Adrenal gland (tissue), 5 donors: ENCODE measurements around the gene STRADA.

Experiments
- CTCF ChIP-seq, 6 experiments: fragments of 450-650 bp in 4 of 6; fragments of 200-600 bp in 2 of 6; sonication (generic) in 1 of 6; IDR thresholded peaks; 1 replicate in 5 of 6; 2 replicates in 1 of 6; pipeline versions ENCODE4 v1.5.1 to v1.8.0; 2016 to 2021; ENCODE audit warnings: antibody characterized with exemption in 6 of 6, mild to moderate bottlenecking in 2 of 6, moderate library complexity in 1 of 6
- POLR2A ChIP-seq, 2 donors: fragments of 450-650 bp; IDR thresholded peaks; one replicate each; pipeline ENCODE4 v1.6.1; 2017; ENCODE audit warnings: antibody characterized with exemption in 2 of 2, mild to moderate bottlenecking in 2 of 2, moderate library complexity in 1 of 2
- donor health status: DM: no; HTN: no; CAD: no.

DNA sequence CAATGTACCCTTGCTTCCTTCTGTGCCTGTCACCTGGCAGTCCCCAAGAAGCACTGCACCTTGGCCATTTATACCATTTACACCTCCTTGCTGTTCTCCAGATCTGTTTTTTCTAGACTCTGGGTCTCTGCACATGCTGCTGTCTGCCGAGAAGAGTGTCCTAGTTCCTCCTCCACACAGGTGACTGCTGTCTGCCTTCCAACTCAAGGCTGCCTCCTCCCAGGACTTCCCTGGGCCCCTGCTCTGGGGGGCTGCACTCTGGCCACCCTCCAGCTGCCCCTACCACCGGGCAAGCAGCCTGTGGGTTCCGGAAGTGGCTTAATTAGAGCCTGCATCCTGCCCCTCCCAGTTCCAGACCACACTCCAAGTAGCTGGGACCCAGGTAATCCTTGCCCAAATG, 35.9 kb downstream of the STRADA start:
- TF ChIP-seq POLR2A (IDR thresholded peaks at IDR 0.05): no peak
- no peak for TF ChIP-seq CTCF (IDR thresholded peaks at IDR 0.05)
